Fibroblast of lung (primary cell): ENCODE results near the gene ZNF425.

Experiments
- EZH2 ChIP-seq: IDR thresholded peaks from 2 replicates; pipeline ENCODE4 v1.5.1; 2012; ENCODE audit warnings: low read length, control low read depth, mild to moderate bottlenecking; ENCODE audit errors: missing control alignments
- TF ChIP-seq, protein P1 (sequence below), 2 donors: IDR thresholded peaks in 1 of 2; conservative IDR thresholded peaks in 1 of 2; 1 replicate in 1 of 2; 2 replicates in 1 of 2; pipeline ENCODE4 v1.5.1; 2011 to 2012; ENCODE audit warnings: low read length in 2 of 2, control low read depth in 1 of 2, inconsistent platforms in 1 of 2, low read depth in 1 of 2, mild to moderate bottlenecking in 1 of 2

DNA sequence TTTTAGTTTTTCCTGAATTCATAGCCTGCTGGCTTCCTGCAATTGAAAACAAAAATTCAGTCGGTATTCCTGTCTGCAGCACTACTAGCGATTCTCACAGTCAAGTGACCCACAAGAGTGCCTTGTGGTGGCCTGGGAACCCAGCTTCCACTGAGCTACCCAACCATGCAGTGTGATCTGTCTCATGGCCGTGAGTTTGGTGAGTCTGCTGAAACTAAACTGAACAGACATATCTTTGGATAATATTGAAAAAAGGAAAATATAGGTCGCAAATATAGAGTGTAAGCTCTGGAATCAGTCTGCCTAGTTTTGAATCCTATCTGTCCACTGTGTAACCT lies 53.7 kb downstream of the ZNF425 start:
- TF ChIP-seq, protein P1, sequence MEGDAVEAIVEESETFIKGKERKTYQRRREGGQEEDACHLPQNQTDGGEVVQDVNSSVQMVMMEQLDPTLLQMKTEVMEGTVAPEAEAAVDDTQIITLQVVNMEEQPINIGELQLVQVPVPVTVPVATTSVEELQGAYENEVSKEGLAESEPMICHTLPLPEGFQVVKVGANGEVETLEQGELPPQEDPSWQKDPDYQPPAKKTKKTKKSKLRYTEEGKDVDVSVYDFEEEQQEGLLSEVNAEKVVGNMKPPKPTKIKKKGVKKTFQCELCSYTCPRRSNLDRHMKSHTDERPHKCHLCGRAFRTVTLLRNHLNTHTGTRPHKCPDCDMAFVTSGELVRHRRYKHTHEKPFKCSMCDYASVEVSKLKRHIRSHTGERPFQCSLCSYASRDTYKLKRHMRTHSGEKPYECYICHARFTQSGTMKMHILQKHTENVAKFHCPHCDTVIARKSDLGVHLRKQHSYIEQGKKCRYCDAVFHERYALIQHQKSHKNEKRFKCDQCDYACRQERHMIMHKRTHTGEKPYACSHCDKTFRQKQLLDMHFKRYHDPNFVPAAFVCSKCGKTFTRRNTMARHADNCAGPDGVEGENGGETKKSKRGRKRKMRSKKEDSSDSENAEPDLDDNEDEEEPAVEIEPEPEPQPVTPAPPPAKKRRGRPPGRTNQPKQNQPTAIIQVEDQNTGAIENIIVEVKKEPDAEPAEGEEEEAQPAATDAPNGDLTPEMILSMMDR (conservative IDR thresholded peaks at IDR 0.05 in 1 of 2, IDR thresholded peaks at IDR 0.05 in 1 of 2; ENCODE audit: low read depth in 1 of 2, low read length in 2 of 2), result no peak
- no peak for TF ChIP-seq EZH2
